Measurements from ENCODE around the gene LDLRAD4.
A peak's percentile ranks its signal among the peaks of the same experiment; 100 is the strongest.

The LDLRAD4 gene

DNA sequence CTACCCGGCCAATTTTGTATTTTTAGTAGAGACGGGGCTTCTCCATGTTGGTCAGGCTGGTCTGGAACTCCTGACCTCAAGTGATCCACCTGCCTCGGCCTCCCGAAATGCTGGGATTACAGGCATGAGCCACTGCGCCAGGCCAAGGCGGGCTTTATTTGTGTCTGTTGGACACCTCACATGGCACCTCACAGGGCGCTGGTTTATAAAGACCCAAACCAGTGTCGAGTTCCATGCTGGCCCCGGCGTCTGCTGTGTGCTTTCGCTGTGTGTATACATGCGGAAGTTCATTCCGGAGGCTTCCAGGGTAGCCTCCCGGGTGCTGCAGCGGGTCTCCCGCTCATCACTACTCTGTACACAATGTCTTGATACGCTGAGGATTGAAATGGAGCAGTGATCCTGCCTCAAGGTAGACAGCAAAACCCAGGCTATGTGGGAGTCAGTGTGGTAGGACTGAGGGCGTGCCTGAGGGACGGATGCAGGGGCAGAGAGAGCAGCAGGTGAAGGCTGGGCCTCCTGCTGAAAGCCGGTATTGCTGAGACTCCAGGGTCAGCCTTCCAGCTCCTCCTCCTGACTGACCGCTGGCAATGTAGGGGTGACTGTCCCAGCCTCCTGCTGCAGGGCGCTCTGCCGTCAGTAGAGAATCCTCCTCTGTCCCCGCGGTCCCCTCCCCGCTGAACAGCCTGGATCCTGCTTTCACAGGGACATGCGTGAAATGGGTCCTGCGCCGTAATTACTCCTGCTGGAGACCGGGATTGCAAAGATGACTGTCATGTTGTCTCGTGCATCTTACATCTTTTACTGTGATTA lies 22.7 kb downstream of the LDLRAD4 start:
- peak overlapping the region; percentile 73 for H3K14ac ChIP-seq (ENCODE audit: low read length)

GRCh38 chr18:13241893-13242175 lies 23.3 kb downstream of the LDLRAD4 start:
- Histone ChIP-seq H2AFZ (ENCODE audit: low read length) (no peak overlapping the region), H3K4me2 (ENCODE audit: insufficient read depth, low read length, poor library complexity, severe bottlenecking) (no peak overlapping the region), H3K23ac (ENCODE audit: low read depth, low read length, poor library complexity) (no peak overlapping the region), H3K27me3 (ENCODE audit: control insufficient read depth in 3 of 3, insufficient read depth in 3 of 3, low read depth in 1 of 3, low read length in 3 of 3) (no peaks in the 10 kb centered on the region), H3K4me1 (ENCODE audit: control insufficient read depth in 2 of 2, insufficient read depth in 1 of 2, low read depth in 1 of 2, low read length in 2 of 2) (peaks cover 0 to 21% of the 10 kb centered on the region in 2 donors), H3K14ac (ENCODE audit: low read length) (no peak overlapping the region), H4K91ac (ENCODE audit: low read depth, low read length, poor library complexity) (no peak overlapping the region), H3K9me3 (replicated peaks in 1 of 2; ENCODE audit: control insufficient read depth in 2 of 2, insufficient read depth in 1 of 2, low read depth in 1 of 2, low read length in 2 of 2) (peaks cover 0 to 6% of the 10 kb centered on the region in 2 donors), H3K9ac (ENCODE audit: low read depth, low read length, poor library complexity) (no peak overlapping the region), H2BK15ac (ENCODE audit: low read length) (no peak overlapping the region), H2BK120ac (ENCODE audit: low read depth, low read length) (no peak overlapping the region), H3K18ac (ENCODE audit: low read length) (no peak overlapping the region), H3K4me3 (ENCODE audit: low read length in 2 of 2) (no peak overlapping the region), H2BK5ac (ENCODE audit: low read length) (no peak overlapping the region), H3K36me3 (replicated peaks in 1 of 2; ENCODE audit: control insufficient read depth in 2 of 2, insufficient read depth in 2 of 2, low read length in 2 of 2) (no peaks in the 10 kb centered on the region), H4K8ac (ENCODE audit: low read depth, low read length) (no peak overlapping the region), H2BK12ac (ENCODE audit: low read length) (no peak overlapping the region), H2AK5ac (ENCODE audit: low read depth, low read length) (no peak overlapping the region), H3K27ac (replicated peaks; ENCODE audit: low read length) (no peak overlapping the region), H3K4ac (ENCODE audit: low read length) (no peak overlapping the region), H3K79me1 (ENCODE audit: low read depth, low read length) (no peaks in the 10 kb centered on the region)
- WGBS, 2 donors (ENCODE audit: extremely low coverage in 2 of 2, insufficient read length in 2 of 2, insufficient replicate concordance in 1 of 2) = no CpG with 5 or more reads among the region's 13 CpGs
- no peak for DNase-seq (ENCODE audit: low spot score)

More for the DNA sequence above, 22.7 kb downstream of the LDLRAD4 start:
- H2BK12ac ChIP-seq (ENCODE audit: low read length) = peak overlapping the region; percentile 33
- no peak overlapping the region for H2BK120ac ChIP-seq (ENCODE audit: low read depth, low read length)
- H3K4me2 ChIP-seq (ENCODE audit: insufficient read depth, low read length, poor library complexity, severe bottlenecking) = no peak overlapping the region
- peaks cover 0 to 24% of the 10 kb centered on the region in 2 donors for H3K4me1 ChIP-seq (ENCODE audit: control insufficient read depth in 2 of 2, insufficient read depth in 1 of 2, low read depth in 1 of 2, low read length in 2 of 2)
- peak overlapping the region; percentile 12 for H2AK5ac ChIP-seq (ENCODE audit: low read depth, low read length)
- peak overlapping the region; percentile 44 for H3K18ac ChIP-seq (ENCODE audit: low read length)
- no peak overlapping the region for H2BK5ac ChIP-seq (ENCODE audit: low read length)
- H3K9ac ChIP-seq (ENCODE audit: low read depth, low read length, poor library complexity) = no peak overlapping the region
- no peak overlapping the region for H3K27ac ChIP-seq (replicated peaks; ENCODE audit: low read length)
- DNase-seq (ENCODE audit: low spot score) = no peak
- H3K4ac ChIP-seq (ENCODE audit: low read length) = no peak overlapping the region
- H3K27me3 ChIP-seq (ENCODE audit: control insufficient read depth in 3 of 3, insufficient read depth in 3 of 3, low read depth in 1 of 3, low read length in 3 of 3) = no peaks in the 10 kb centered on the region
- no peaks in the 10 kb centered on the region for H3K79me1 ChIP-seq (ENCODE audit: low read depth, low read length)
- H3K23ac ChIP-seq (ENCODE audit: low read depth, low read length, poor library complexity) = no peak overlapping the region
- H4K8ac ChIP-seq (ENCODE audit: low read depth, low read length) = no peak overlapping the region
- H2BK15ac ChIP-seq (ENCODE audit: low read length) = peak overlapping the region; percentile 23
- no peak overlapping the region for H3K4me3 ChIP-seq (ENCODE audit: low read length in 2 of 2)
- H3K9me3 ChIP-seq (replicated peaks in 1 of 2; ENCODE audit: control insufficient read depth in 2 of 2, insufficient read depth in 1 of 2, low read depth in 1 of 2, low read length in 2 of 2) = peaks cover 0 to 6% of the 10 kb centered on the region in 2 donors
- no peak overlapping the region for H4K91ac ChIP-seq (ENCODE audit: low read depth, low read length, poor library complexity)
- no CpG with 5 or more reads among the region's 31 CpGs for WGBS, 2 donors (ENCODE audit: extremely low coverage in 2 of 2, insufficient read length in 2 of 2, insufficient replicate concordance in 1 of 2)
- no peaks in the 10 kb centered on the region for H3K36me3 ChIP-seq (replicated peaks in 1 of 2; ENCODE audit: control insufficient read depth in 2 of 2, insufficient read depth in 2 of 2, low read length in 2 of 2)
- H2AFZ ChIP-seq (ENCODE audit: low read length) = no peak overlapping the region

- Histone ChIP-seq H3K4me3 (ENCODE audit: low read length in 2 of 2) (no peak overlapping the region), H2AK5ac (ENCODE audit: low read depth, low read length) (peak overlapping the region; percentile 15), H3K23ac (ENCODE audit: low read depth, low read length, poor library complexity) (no peak overlapping the region), H2BK15ac (ENCODE audit: low read length) (no peak overlapping the region), H2BK120ac (ENCODE audit: low read depth, low read length) (no peak overlapping the region), H3K4ac (ENCODE audit: low read length) (no peak overlapping the region), H4K8ac (ENCODE audit: low read depth, low read length) (peak overlapping the region; percentile 93), H2BK12ac (ENCODE audit: low read length) (no peak overlapping the region), H3K9ac (ENCODE audit: low read depth, low read length, poor library complexity) (no peak overlapping the region), H3K14ac (ENCODE audit: low read length) (no peak overlapping the region), H3K27me3 (ENCODE audit: control insufficient read depth in 3 of 3, insufficient read depth in 3 of 3, low read depth in 1 of 3, low read length in 3 of 3) (no peaks in the 10 kb centered on the region), H2AFZ (ENCODE audit: low read length) (no peak overlapping the region), H3K4me2 (ENCODE audit: insufficient read depth, low read length, poor library complexity, severe bottlenecking) (no peak overlapping the region), H4K91ac (ENCODE audit: low read depth, low read length, poor library complexity) (no peak overlapping the region), H2BK5ac (ENCODE audit: low read length) (no peak overlapping the region), H3K9me3 (replicated peaks in 1 of 2; ENCODE audit: control insufficient read depth in 2 of 2, insufficient read depth in 1 of 2, low read depth in 1 of 2, low read length in 2 of 2) (peaks cover 0 to 6% of the 10 kb centered on the region in 2 donors), H3K79me1 (ENCODE audit: low read depth, low read length) (no peaks in the 10 kb centered on the region), H3K18ac (ENCODE audit: low read length) (peak overlapping the region; percentile 9), H3K4me1 (ENCODE audit: control insufficient read depth in 2 of 2, insufficient read depth in 1 of 2, low read depth in 1 of 2, low read length in 2 of 2) (peaks cover 0 to 18% of the 10 kb centered on the region in 2 donors), H3K36me3 (replicated peaks in 1 of 2; ENCODE audit: control insufficient read depth in 2 of 2, insufficient read depth in 2 of 2, low read length in 2 of 2) (no peaks in the 10 kb centered on the region), H3K27ac (replicated peaks; ENCODE audit: low read length) (no peak overlapping the region)
- no CpG with 5 or more reads among the region's 5 CpGs for WGBS, 2 donors (ENCODE audit: extremely low coverage in 2 of 2, insufficient read length in 2 of 2, insufficient replicate concordance in 1 of 2)
- DNase-seq (ENCODE audit: low spot score) = no peak
Measured at GRCh38 chr18:13242797-13243196, 24.2 kb downstream of the LDLRAD4 start.

DNA sequence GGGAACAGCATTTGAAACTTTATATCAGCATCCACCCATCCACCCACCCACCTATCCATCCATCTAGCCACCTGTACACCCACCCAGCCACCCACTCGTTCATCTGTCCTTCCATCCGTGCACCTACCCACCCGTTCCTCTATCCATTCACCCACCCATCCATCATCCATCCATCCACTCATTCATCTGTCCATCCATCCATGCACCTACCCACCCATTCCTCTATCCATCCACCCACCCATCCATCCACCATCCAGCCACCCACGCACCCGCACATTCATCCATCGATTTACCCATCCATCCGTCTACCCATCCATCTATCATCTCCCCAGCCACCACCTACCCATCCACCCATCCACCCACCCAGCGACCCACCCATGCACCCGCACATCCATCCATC lies 24.8 kb downstream of the LDLRAD4 start:
- WGBS, 2 donors (ENCODE audit: extremely low coverage in 2 of 2, insufficient read length in 2 of 2, insufficient replicate concordance in 1 of 2) = 100% methylated on average over 4 of the region's 9 CpGs; no CpG with 5 or more reads in 1 of the 2 donors
- H3K23ac ChIP-seq (ENCODE audit: low read depth, low read length, poor library complexity) = no peak overlapping the region

More for the DNA sequence above, 24.8 kb downstream of the LDLRAD4 start:
- no peak overlapping the region for H3K4ac ChIP-seq (ENCODE audit: low read length)
- no peaks in the 10 kb centered on the region for H3K36me3 ChIP-seq (replicated peaks in 1 of 2; ENCODE audit: control insufficient read depth in 2 of 2, insufficient read depth in 2 of 2, low read length in 2 of 2)
- no peak overlapping the region for H3K4me3 ChIP-seq (ENCODE audit: low read length in 2 of 2)
- no peak overlapping the region for H2BK5ac ChIP-seq (ENCODE audit: low read length)
- no peaks in the 10 kb centered on the region for H3K79me1 ChIP-seq (ENCODE audit: low read depth, low read length)
- DNase-seq (ENCODE audit: low spot score) = no peak
- no peak overlapping the region for H2AK5ac ChIP-seq (ENCODE audit: low read depth, low read length)
- H3K27me3 ChIP-seq (ENCODE audit: control insufficient read depth in 3 of 3, insufficient read depth in 3 of 3, low read depth in 1 of 3, low read length in 3 of 3) = no peaks in the 10 kb centered on the region
- no peak overlapping the region for H2BK15ac ChIP-seq (ENCODE audit: low read length)
- H3K18ac ChIP-seq (ENCODE audit: low read length) = no peak overlapping the region
- no peak overlapping the region for H2BK12ac ChIP-seq (ENCODE audit: low read length)
- no peak overlapping the region for H4K91ac ChIP-seq (ENCODE audit: low read depth, low read length, poor library complexity)
- peaks cover 0 to 6% of the 10 kb centered on the region in 2 donors for H3K9me3 ChIP-seq (replicated peaks in 1 of 2; ENCODE audit: control insufficient read depth in 2 of 2, insufficient read depth in 1 of 2, low read depth in 1 of 2, low read length in 2 of 2)
- no peak overlapping the region for H3K4me2 ChIP-seq (ENCODE audit: insufficient read depth, low read length, poor library complexity, severe bottlenecking)
- H3K27ac ChIP-seq (replicated peaks; ENCODE audit: low read length) = no peak overlapping the region
- no peak overlapping the region for H4K8ac ChIP-seq (ENCODE audit: low read depth, low read length)
- no peak overlapping the region for H2BK120ac ChIP-seq (ENCODE audit: low read depth, low read length)
- no peak overlapping the region for H3K14ac ChIP-seq (ENCODE audit: low read length)
- H2AFZ ChIP-seq (ENCODE audit: low read length) = no peak overlapping the region
- H3K9ac ChIP-seq (ENCODE audit: low read depth, low read length, poor library complexity) = no peak overlapping the region
- H3K4me1 ChIP-seq (ENCODE audit: control insufficient read depth in 2 of 2, insufficient read depth in 1 of 2, low read depth in 1 of 2, low read length in 2 of 2) = peaks cover 0 to 16% of the 10 kb centered on the region in 2 donors
